Cardiac muscle cell (in vitro differentiated cells and primary cell): ENCODE results near the gene UNC5A. TPM values are rescaled to one million over a fixed set of nuclear protein-coding genes. Genes with fewer than 3 reads are reported as not detected.

Experiments used
- DNase-seq, 2 donors: peaks; one replicate each; pipeline versions ENCODE4 v3.0.0 to v3.0.0-alpha.2; 2010 to 2017; ENCODE audit warnings: low read depth in 1 of 2, low spot score in 1 of 2
- H3K27ac ChIP-seq: fragments of 200-600 bp; sonication (generic); 2 replicates; pipeline ENCODE4 v1.5.1; 2016
- H3K27me3 ChIP-seq: fragments of 200-600 bp; sonication (generic); 2 replicates; pipeline ENCODE4 v1.6.0; 2016; ENCODE audit warnings: control low read depth
- H3K36me3 ChIP-seq: fragments of 200-600 bp; sonication (generic); 2 replicates; pipeline ENCODE4 v1.5.1; 2016; ENCODE audit warnings: control low read depth
- H3K4me1 ChIP-seq: fragments of 200-600 bp; sonication (generic); 2 replicates; pipeline ENCODE4 v1.8.1; 2017; ENCODE audit warnings: low read depth, mild to moderate bottlenecking, mixed run types
- H3K4me3 ChIP-seq: fragments of 200-600 bp; sonication (generic); 2 replicates; pipeline ENCODE4 v1.5.1; 2016; ENCODE audit warnings: mild to moderate bottlenecking
- H3K9me3 ChIP-seq: fragments of 200-600 bp; sonication (generic); 2 replicates; pipeline ENCODE4 v1.5.1; 2017; ENCODE audit warnings: low read depth, mild to moderate bottlenecking, control low read depth
- CTCF ChIP-seq: IDR thresholded peaks from 2 replicates; pipeline ENCODE4 v1.5.1; 2012; ENCODE audit warnings: low read depth, mild to moderate bottlenecking, low read length
- polyA plus RNA-seq: library from polyadenylated mRNA; unstranded; fragments of >200 nt; fragmentation: Nextera tagmentation; extraction: Ambion mirVana; gene quantifications from 2 replicates; pipeline ENCODE4 v1.2.1, GENCODE V29; 2016
- total RNA-seq: library from RNA; depleted of rRNA; stranded (reverse); fragments of >200 nt; gene quantifications from 2 replicates; pipeline ENCODE4 v1.2.3, GENCODE V29; 2016

UNC5A gene
- total and polyA plus RNA-seq, 2 experiments from 2014 or later, result 0.26 to 0.86 TPM

GRCh38 chr5:176851380-176851779, 41.0 kb downstream of the UNC5A start:
- Histone ChIP-seq H3K27ac (no peak overlapping the region), H3K27me3 (no peaks in the 10 kb centered on the region), H3K4me3 (no peak overlapping the region), H3K9me3 (no peaks in the 10 kb centered on the region), H3K4me1 (no peaks in the 10 kb centered on the region), H3K36me3 (no peaks in the 10 kb centered on the region)
- TF ChIP-seq CTCF, result no peak
- DNase-seq, result no peak

- no peak for TF ChIP-seq CTCF
- no peaks in the 10 kb centered on the region for H3K4me1 ChIP-seq
- H3K27ac ChIP-seq, result no peak overlapping the region
- H3K9me3 ChIP-seq, result no peaks in the 10 kb centered on the region
- no peak for DNase-seq
- no peaks in the 10 kb centered on the region for H3K27me3 ChIP-seq
- no peak overlapping the region for H3K4me3 ChIP-seq
- H3K36me3 ChIP-seq, result no peaks in the 10 kb centered on the region
These were observed 41.7 kb downstream of the UNC5A start for GRCh38 chr5:176851871-176852658.

- Histone ChIP-seq H3K27me3 (no peaks in the 10 kb centered on the region), H3K4me3 (no peak overlapping the region), H3K4me1 (no peaks in the 10 kb centered on the region), H3K27ac (no peak overlapping the region), H3K9me3 (no peaks in the 10 kb centered on the region), H3K36me3 (no peaks in the 10 kb centered on the region)
- no peak for TF ChIP-seq CTCF
- no peak for DNase-seq
These were observed 42.9 kb downstream of the UNC5A start for GRCh38 chr5:176853151-176853778.

GRCh38 chr5:176854164-176854563, 43.8 kb downstream of the UNC5A start:
- H3K27me3 ChIP-seq, result no peaks in the 10 kb centered on the region
- no peaks in the 10 kb centered on the region for H3K36me3 ChIP-seq
- no peak for DNase-seq
- H3K4me1 ChIP-seq, result no peaks in the 10 kb centered on the region
- no peak overlapping the region for H3K27ac ChIP-seq
- no peak overlapping the region for H3K4me3 ChIP-seq
- no peaks in the 10 kb centered on the region for H3K9me3 ChIP-seq
- TF ChIP-seq CTCF, result no peak

- Histone ChIP-seq H3K27ac (no peak overlapping the region), H3K9me3 (no peaks in the 10 kb centered on the region), H3K27me3 (no peaks in the 10 kb centered on the region), H3K4me1 (no peaks in the 10 kb centered on the region), H3K4me3 (no peak overlapping the region), H3K36me3 (no peaks in the 10 kb centered on the region)
- TF ChIP-seq CTCF, result no peak
- DNase-seq, result no peak
These were observed 45.2 kb downstream of the UNC5A start for GRCh38 chr5:176855598-176855997.
